Esophagus squamous epithelium (tissue), 5 donors: ENCODE results near the gene MEAF6. TPM values are rescaled to one million over a fixed set of nuclear protein-coding genes. Genes with fewer than 3 reads are reported as not detected.
A peak's percentile ranks its signal among the peaks of the same experiment; 100 is the strongest.

Experiments
- DNase-seq: peaks from one replicate; lab custom pipeline; 2025; lab: John Stamatoyannopoulos, UW
- H3K27ac ChIP-seq, 4 donors: fragments of 200-600 bp; sonication (generic); one replicate each; pipeline ENCODE4 v1.5.1; 2016 to 2019; ENCODE audit warnings: mild to moderate bottlenecking in 1 of 4
- H3K27me3 ChIP-seq, 4 donors: fragments of 200-600 bp; sonication (generic); 1 replicate in 3 of 4; 2 replicates in 1 of 4; pipeline versions ENCODE4 v1.5.1 to v1.6.0; 2017 to 2021; ENCODE audit warnings: antibody characterized with exemption in 1 of 4
- H3K36me3 ChIP-seq, 3 donors: fragments of 200-600 bp; sonication (generic); one replicate each; pipeline ENCODE4 v1.5.1; 2016 to 2019
- H3K4me1 ChIP-seq, 3 donors: fragments of 200-600 bp; sonication (generic); one replicate each; pipeline ENCODE4 v1.5.1; 2017 to 2019
- H3K4me3 ChIP-seq, 4 donors: fragments of 200-600 bp; sonication (generic); 1 replicate in 3 of 4; 2 replicates in 1 of 4; pipeline ENCODE4 v1.5.1; 2016 to 2019; ENCODE audit warnings: mild to moderate bottlenecking in 2 of 4, moderate library complexity in 1 of 4
- H3K9me3 ChIP-seq, 3 donors: fragments of 200-600 bp; sonication (generic); one replicate each; pipeline ENCODE4 v1.5.1; 2016 to 2019
- CTCF ChIP-seq, 6 experiments: fragments of 450-650 bp in 4 of 6; fragments of 200-600 bp in 2 of 6; sonication (generic) in 2 of 6; IDR thresholded peaks; one replicate each; pipeline ENCODE4 v1.5.1; 2016 to 2019; ENCODE audit warnings: antibody characterized with exemption in 6 of 6, mild to moderate bottlenecking in 4 of 6, moderate library complexity in 4 of 6
- POLR2A ChIP-seq, 4 donors: fragments of 450-650 bp; IDR thresholded peaks; one replicate each; pipeline ENCODE4 v1.6.1; 2017; ENCODE audit warnings: antibody characterized with exemption in 4 of 4, mild to moderate bottlenecking in 4 of 4, moderate library complexity in 3 of 4
- WGBS, 2 donors: methylation state at CpG; one replicate each; pipeline ENCODE4 v1.1.5; 2018; 5-methylcytosine and 5-hydroxymethylcytosine counted together
- intact Hi-C: fragments of 100-400 bp; cut with DNase I; formaldehyde crosslinking; loops from one replicate; pipeline ENCODE4 v1.15.0; 2022
- total RNA-seq, 4 donors: library from RNA; depleted of rRNA; stranded (reverse); fragments of >200 nt; gene quantifications; one replicate each; pipeline ENCODE4 v1.1.0, GENCODE V29; 2016
- donor health status: DM: yes; HTN: yes; CAD: no.

Gene MEAF6
- total RNA-seq, 4 donors from 2014 or later, result 45.5 to 67.9 (median 56.5) TPM

DNA sequence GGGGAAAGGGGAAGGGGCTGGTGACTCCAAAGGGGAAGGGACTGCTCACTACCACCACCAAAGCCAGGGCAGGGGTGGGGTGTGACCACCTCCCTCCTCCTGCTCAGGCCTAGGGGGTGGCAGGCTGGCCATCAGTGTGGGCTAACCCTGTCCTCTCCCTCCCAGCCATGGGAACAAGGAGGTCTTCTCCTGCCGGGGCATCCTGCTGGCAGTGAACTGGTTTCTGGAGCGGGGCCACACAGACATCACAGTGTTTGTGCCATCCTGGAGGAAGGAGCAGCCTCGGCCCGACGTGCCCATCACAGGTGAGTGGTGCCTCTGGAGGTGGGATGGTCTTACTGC lies 34.5 kb downstream of the MEAF6 start:
- Histone ChIP-seq H3K27ac (peak overlapping the region; percentile 96 to 99 (median 97)), H3K4me3 (peak overlapping the region in 3 of 4 donors; percentile 40 to 83 (median 81)), H3K27me3 (no peaks in the 10 kb centered on the region), H3K4me1 (peaks cover 58 to 97% (median 80%) of the 10 kb centered on the region in 3 donors), H3K9me3 (no peaks in the 10 kb centered on the region), H3K36me3 (peaks cover 36 to 66% (median 39%) of the 10 kb centered on the region in 3 donors)
- intact Hi-C loops, result no loop called here
- TF ChIP-seq POLR2A (IDR thresholded peaks at IDR 0.05) (no peak), CTCF (IDR thresholded peaks at IDR 0.05) (no peak)
- 16 to 27% methylated on average over 3 to 5 of the region's 5 CpGs for WGBS, 2 donors
- no peak for DNase-seq

- H3K36me3 ChIP-seq, result peaks cover 36 to 60% (median 39%) of the 10 kb centered on the region in 3 donors
Measured at GRCh38 chr1:37479255-37480124, 35.1 kb downstream of the MEAF6 start.

GRCh38 chr1:37478890-37479254 lies 35.7 kb downstream of the MEAF6 start:
- peaks cover 35 to 54% (median 39%) of the 10 kb centered on the region in 3 donors for H3K36me3 ChIP-seq
- no peaks in the 10 kb centered on the region for H3K9me3 ChIP-seq
- peak overlapping the region; percentile 40 to 83 (median 78) for H3K4me3 ChIP-seq
- WGBS, 2 donors, result 17% methylated on average over 3 of the region's 3 CpGs; no CpG with 5 or more reads in 1 of the 2 donors
- no peak for TF ChIP-seq POLR2A (IDR thresholded peaks at IDR 0.05)
- no peak for TF ChIP-seq CTCF (IDR thresholded peaks at IDR 0.05)
- H3K4me1 ChIP-seq, result peaks cover 50 to 90% (median 68%) of the 10 kb centered on the region in 3 donors
- peak overlapping the region; percentile 96 to 99 (median 97) for H3K27ac ChIP-seq
- DNase-seq, result no peak
- intact Hi-C loops, result no loop called here
- H3K27me3 ChIP-seq, result no peaks in the 10 kb centered on the region

More at GRCh38 chr1:37479255-37480124, 35.1 kb downstream of the MEAF6 start:
- Histone ChIP-seq H3K4me3 (peak overlapping the region; percentile 40 to 83 (median 78)), H3K27ac (peak overlapping the region; percentile 96 to 99 (median 97)), H3K4me1 (peaks cover 52 to 94% (median 74%) of the 10 kb centered on the region in 3 donors), H3K9me3 (no peaks in the 10 kb centered on the region), H3K27me3 (no peaks in the 10 kb centered on the region)
- TF ChIP-seq POLR2A (IDR thresholded peaks at IDR 0.05) (peak in 1 of 4 donors; percentile 66), CTCF (IDR thresholded peaks at IDR 0.05) (peak in 2 of 6 experiments; percentile 2 to 8)
- intact Hi-C loops, result no loop called here
- whole genome bisulfite sequencing, 2 donors, result 0 to 20% methylated on average over 1 of the region's 22 CpGs
- DNase-seq, result peak; percentile 85

GRCh38 chr1:37478451-37478881 lies 36.1 kb downstream of the MEAF6 start:
- Histone ChIP-seq H3K27me3 (no peaks in the 10 kb centered on the region), H3K4me3 (peak overlapping the region; percentile 40 to 83 (median 78)), H3K27ac (peak overlapping the region; percentile 96 to 99 (median 97)), H3K9me3 (no peaks in the 10 kb centered on the region), H3K36me3 (peaks cover 31 to 50% (median 36%) of the 10 kb centered on the region in 3 donors), H3K4me1 (peaks cover 54 to 90% (median 67%) of the 10 kb centered on the region in 3 donors)
- intact Hi-C loops, result no loop called here
- DNase-seq, result no peak
- no peak for TF ChIP-seq POLR2A (IDR thresholded peaks at IDR 0.05)
- no peak for TF ChIP-seq CTCF (IDR thresholded peaks at IDR 0.05)
- WGBS, 2 donors, result 0 to 75% methylated on average over 2 to 3 of the region's 8 CpGs

DNA sequence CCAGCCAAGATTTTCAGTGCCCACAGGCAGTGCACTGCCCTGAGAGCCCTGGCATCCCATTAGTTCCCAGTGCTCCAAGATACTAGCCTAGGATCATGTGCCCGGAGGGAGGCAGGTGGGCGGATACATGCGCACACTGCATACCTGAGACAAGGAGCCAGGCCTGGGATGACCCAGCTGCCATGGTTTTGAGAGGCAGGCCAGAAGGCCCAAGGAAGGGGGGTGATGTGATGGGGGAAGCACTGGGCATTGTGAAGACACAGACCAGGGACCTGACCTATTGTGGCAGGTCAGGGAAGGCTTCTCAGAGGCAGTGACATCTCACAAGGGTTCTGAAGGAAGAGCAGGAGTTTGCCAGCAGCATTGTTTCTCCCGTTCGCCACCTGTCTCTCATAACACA lies 36.6 kb downstream of the MEAF6 start:
- intact Hi-C loops, result no loop called here
- H3K27ac ChIP-seq, result peak overlapping the region; percentile 96 to 99 (median 97)
- peaks cover 25 to 44% (median 30%) of the 10 kb centered on the region in 3 donors for H3K36me3 ChIP-seq
- H3K9me3 ChIP-seq, result no peaks in the 10 kb centered on the region
- WGBS, 2 donors, result 65 to 72% methylated on average over 2 to 5 of the region's 5 CpGs
- H3K4me1 ChIP-seq, result peaks cover 56 to 90% (median 69%) of the 10 kb centered on the region in 3 donors
- H3K4me3 ChIP-seq, result peak overlapping the region; percentile 74 to 85 (median 82)
- TF ChIP-seq CTCF (IDR thresholded peaks at IDR 0.05) (no peak), POLR2A (IDR thresholded peaks at IDR 0.05) (no peak)
- no peaks in the 10 kb centered on the region for H3K27me3 ChIP-seq
- DNase-seq, result no peak
